CD4-positive, alpha-beta T cell treated with Interferon gamma for 1 hour (primary cell): ENCODE data around the gene MAPK8.
"Not testable (repeated sequence)": the region's sequence is repeated elsewhere in the genome, so short reads cannot be mapped to it uniquely, and the experiment has no call there.

Source experiments
- DNase-seq: peaks from one replicate; pipeline ENCODE4 v3.0.0-alpha.2; 2020

MAPK8 gene

GRCh38 chr10:48340734-48341133 is 34.3 kb downstream of the MAPK8 start:
- no peak for DNase-seq

GRCh38 chr10:48343106-48343505 is 36.6 kb downstream of the MAPK8 start:
- no peak for DNase-seq

- no peak for DNase-seq
These were observed 37.6 kb downstream of the MAPK8 start for GRCh38 chr10:48343921-48344598.

- DNase-seq = not testable (repeated sequence)
These were observed 39.8 kb downstream of the MAPK8 start for GRCh38 chr10:48346248-48346647.

GRCh38 chr10:48347539-48347938 is 41.1 kb downstream of the MAPK8 start:
- DNase-seq = not testable (repeated sequence)

DNA sequence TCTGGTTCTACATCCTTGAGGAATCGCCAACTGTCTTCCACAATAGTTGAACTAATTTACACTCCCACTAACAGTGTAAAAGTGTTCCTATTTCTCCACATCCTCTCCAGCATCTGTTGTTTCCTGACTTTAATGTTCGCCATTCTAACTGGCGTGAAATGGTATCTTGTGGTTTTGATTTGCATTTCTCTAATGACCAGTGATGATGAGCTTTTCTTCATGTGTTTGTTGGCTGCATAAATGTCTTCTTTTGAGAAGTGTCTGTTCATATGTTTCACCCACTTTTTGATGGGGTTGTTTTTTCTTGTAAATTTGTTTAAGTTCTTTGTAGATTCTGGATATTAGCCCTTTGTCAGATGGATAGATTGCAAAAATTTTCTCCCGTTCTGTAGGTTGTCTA is 41.5 kb downstream of the MAPK8 start:
- not testable (repeated sequence) for DNase-seq

DNA sequence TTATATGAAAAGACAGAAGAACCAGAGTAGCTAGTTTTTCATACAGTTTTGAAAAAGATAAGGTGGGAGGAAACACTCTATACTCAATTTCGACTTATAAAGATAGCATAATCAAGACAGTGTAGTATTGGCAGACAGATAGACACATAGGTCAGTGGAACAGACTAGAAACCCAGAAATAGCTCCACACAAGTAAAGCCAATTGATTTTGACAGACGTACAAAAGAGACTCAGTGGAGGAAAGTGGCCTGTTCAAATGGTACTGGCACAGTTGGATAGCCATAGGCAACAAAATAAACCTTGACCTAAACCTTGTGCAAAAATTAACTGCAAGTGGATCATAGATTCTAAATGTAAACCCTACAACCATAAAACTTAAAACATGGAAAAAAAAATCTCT is 46.8 kb downstream of the MAPK8 start:
- no peak for DNase-seq

- no peak for DNase-seq
These were observed 51.2 kb downstream of the MAPK8 start for GRCh38 chr10:48357631-48358030.

- DNase-seq = no peak
These were observed 51.7 kb downstream of the MAPK8 start for GRCh38 chr10:48358162-48358561.

- no peak for DNase-seq
These were observed 52.4 kb downstream of the MAPK8 start for GRCh38 chr10:48358838-48359237.

DNA sequence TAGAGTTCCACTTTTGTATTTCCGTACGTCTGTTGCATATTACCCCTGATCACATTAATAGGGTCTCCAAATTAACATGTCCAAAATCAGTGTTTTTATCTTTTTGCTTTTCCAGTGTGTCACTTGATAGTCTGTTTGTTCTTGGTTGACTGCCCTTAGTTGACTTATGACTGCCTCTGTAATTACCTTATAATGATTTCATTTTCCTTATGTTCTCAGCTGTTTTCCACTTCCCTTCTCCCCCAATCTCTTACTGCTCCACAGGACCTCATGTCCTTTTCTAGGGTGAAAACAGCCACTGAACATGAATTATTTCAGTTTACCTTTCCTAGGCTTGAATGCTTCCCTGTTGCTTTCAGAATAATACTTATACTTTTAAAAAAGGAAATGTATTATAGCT is 54.7 kb downstream of the MAPK8 start:
- DNase-seq = no peak

GRCh38 chr10:48363617-48364355 is 57.3 kb downstream of the MAPK8 start:
- DNase-seq = no peak

DNA sequence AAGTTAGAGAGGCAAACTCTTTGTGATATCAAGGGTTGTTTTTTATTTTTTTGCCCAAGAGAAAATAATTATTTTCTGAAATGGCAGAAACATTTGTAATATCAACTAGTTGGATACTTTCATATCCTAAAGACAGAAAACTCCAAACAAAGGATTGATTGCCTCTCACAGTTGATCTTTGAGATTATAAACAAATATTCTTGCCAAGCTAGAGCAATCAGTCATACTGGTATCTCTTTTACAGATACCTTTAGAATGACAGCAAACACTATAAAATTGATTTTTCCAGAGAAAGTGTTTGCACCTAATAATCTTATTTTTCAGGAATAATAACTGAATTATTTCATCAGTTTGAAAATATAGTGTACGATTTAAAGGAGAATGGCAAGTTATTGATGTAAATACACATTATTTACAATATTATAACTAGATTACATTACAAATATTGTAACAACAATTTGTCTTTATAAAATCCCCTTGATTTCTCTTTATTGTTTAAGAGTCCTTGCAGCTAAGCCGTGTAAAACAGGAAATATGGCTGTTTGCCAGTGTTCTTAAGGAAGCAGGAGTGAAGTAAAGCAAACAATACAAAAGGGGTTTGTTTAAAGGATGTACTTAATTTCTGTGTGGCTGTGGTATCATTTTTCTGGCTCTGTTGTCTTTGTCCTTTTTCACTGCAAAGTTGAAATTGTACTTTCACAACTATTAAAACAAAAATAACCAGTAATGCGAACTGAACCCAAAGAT is 58.4 kb downstream of the MAPK8 start:
- no peak for DNase-seq

DNA sequence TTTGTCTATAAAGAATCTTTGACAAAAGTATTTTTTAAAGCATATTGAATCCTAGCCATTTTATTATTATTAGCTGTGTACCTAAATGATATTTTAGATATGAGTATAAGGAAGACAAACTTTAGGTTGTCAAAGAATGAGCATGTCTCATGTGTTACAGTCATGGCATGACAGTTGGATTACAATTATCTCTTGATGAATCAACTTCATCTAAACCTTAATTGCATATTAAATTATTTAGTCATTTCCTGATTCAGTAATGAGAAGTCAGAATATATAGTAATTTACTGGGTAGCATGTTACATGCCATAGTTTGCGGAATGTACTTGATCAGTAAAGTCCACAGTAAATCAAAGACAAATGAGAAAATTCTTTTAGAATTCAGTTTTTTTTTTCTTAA is 59.2 kb downstream of the MAPK8 start:
- no peak for DNase-seq

GRCh38 chr10:48366261-48366660 is 59.8 kb downstream of the MAPK8 start:
- no peak for DNase-seq

- DNase-seq = no peak
These were observed 63.0 kb downstream of the MAPK8 start for GRCh38 chr10:48369501-48369900.

DNA sequence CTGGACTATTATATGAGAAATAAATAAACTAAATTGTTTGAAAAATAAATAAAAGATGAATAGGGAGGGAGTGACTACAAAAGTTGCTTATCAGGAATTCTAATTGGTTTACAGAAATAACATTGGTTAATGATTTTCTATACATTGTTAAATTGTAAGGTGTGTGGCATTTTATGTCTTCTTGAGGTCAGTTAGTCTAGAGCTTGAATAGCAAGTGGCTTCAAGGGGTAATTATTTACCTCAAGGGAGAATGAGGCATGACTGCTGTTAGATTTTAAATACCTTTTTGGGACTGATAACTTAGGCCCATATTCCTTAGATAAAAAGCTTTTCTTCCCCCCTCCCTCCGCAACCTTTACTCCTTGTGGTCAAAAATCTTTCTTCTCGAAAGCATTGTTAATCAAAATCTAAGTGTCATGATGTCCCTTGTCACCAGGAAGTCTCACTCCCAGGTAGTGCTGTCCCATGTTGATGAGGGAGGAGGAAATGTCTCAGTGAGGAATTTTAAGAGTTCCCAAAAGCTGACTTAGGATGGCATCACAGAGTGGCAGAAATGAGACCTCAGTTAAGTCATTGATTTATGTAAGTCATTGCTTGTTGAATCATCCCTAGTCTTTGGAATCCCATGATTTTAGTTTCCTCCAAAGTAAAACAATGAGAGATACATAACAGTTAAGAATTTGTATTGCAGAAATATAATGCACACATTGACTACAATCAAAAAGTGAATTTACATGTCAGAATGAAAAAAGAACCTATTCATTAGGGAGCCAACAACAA is 71.5 kb downstream of the MAPK8 start:
- DNase-seq = no peak

GRCh38 chr10:48378675-48379074 is 72.2 kb downstream of the MAPK8 start:
- no peak for DNase-seq

DNA sequence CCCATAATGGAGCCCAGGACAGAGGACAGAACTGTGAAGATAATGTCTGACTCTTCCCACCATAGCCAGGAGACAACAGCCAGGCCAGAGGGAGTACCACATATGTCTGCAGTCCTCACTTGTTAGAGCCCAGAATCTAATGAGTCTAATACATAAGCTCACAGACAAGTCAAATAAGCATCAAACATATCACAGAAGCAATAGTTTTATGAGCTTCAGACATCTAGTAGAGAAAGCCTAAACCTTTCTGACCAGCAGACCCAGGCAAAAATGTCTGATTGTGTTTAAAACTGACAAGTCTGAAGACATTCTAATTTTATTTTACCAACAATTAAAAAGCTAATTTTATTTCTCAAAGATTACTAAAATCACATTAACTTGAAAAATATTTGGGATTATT is 75.5 kb downstream of the MAPK8 start:
- no peak for DNase-seq

- no peak for DNase-seq
These were observed 76.5 kb downstream of the MAPK8 start for GRCh38 chr10:48382982-48383381.

DNA sequence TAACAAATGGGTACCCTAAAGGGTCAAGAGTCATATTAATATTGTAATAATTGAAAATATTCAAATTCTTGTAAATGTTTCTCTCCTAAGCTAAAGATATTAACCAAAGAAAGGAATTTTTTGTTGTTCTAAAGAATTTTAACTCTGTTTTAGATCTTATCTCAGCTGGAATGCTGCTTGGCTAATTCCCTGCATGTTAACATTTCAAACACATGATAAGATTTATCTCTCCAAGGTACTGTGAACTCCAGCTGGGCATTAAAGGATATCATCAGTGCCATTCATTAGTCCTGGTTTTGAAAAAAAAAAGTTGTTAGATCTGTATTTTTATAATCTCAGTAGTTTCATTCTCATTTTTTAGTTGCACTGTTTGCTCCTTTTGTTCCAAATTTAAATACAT is 76.9 kb downstream of the MAPK8 start:
- no peak for DNase-seq

- no peak for DNase-seq
These were observed 78.2 kb downstream of the MAPK8 start for GRCh38 chr10:48384699-48384982.

DNA sequence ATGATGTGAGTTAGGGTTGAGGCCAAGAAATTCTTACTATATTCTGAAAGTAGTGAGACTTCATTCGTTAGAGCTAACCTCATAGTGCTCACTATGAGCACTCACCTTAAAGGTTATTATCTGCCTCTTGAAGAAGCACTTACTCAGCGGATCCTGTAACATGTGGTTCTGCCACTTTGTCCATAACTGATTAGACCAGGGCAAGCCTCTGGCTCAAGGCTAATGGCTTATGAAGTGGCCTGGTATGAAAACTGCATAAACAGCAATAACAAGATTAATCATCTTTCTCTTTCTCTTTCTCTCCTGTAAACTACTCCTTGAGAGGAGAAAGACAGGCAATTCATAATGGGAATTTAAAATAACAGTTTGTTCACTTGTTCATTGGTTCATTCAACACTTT is 82.8 kb downstream of the MAPK8 start:
- no peak for DNase-seq
